Nephron (organoid): ENCODE results near the gene PRODH.

Experiments used
- H3K27ac Mint-ChIP-seq, 3 experiments: 2 replicates each; pipeline ENCODE4 v1.8.0; 2020; ENCODE audit warnings: mixed read lengths in 3 of 3, mild to moderate bottlenecking in 2 of 3, moderate library complexity in 1 of 3
- H3K27me3 Mint-ChIP-seq: 2 replicates; pipeline ENCODE4 v1.8.0; 2021; ENCODE audit warnings: low read depth, mild to moderate bottlenecking, moderate library complexity, mixed read lengths
- H3K36me3 Mint-ChIP-seq: 2 replicates; pipeline ENCODE4 v1.8.0; 2020; ENCODE audit warnings: low read depth, mixed read lengths
- H3K4me1 Mint-ChIP-seq: 2 replicates; pipeline ENCODE4 v1.8.0; 2020; ENCODE audit warnings: mixed read lengths
- H3K4me3 Mint-ChIP-seq, 3 experiments: 2 replicates each; pipeline ENCODE4 v1.8.0; 2020; ENCODE audit warnings: mild to moderate bottlenecking in 3 of 3, mixed read lengths in 3 of 3, moderate library complexity in 2 of 3
- H3K9me3 Mint-ChIP-seq: 2 replicates; pipeline ENCODE4 v1.8.0; 2020; ENCODE audit warnings: mixed read lengths
- CTCF ChIP-seq, 3 experiments: fragments of 200-600 bp; sonication (generic); IDR thresholded peaks; one replicate each; pipeline ENCODE4 v1.5.0; 2021; ENCODE audit warnings: antibody characterized with exemption in 3 of 3; ENCODE audit not compliant: unreplicated experiment in 3 of 3

The PRODH gene

GRCh38 chr22:18935889-18936529 is at the start of gene PRODH:
Gene PRODH (minus strand): TSS chr22:18936293. CDS start chr22:18936287, 6 bp downstream.
- TF ChIP-seq CTCF (IDR thresholded peaks at IDR 0.05; ENCODE audit: unreplicated experiment in 3 of 3): no peak
- Mint-ChIP-seq H3K4me3 (no peak within 1 kb of the TSS), H3K27me3 (no peaks in the 10 kb centered on the region), H3K4me1 (no peaks in the 10 kb centered on the region), H3K9me3 (no peaks in the 10 kb centered on the region), H3K27ac (no peak within 1 kb of the TSS), H3K36me3 (no peaks in the 10 kb centered on the region)

GRCh38 chr22:18985780-18986179 is 49.7 kb upstream of the PRODH start:
- no peaks in the 10 kb centered on the region for H3K4me1 Mint-ChIP-seq
- H3K9me3 Mint-ChIP-seq: peaks cover 6% of the 10 kb centered on the region
- no peak overlapping the region for H3K4me3 Mint-ChIP-seq
- no peaks in the 10 kb centered on the region for H3K27me3 Mint-ChIP-seq
- H3K27ac Mint-ChIP-seq: no peak overlapping the region
- TF ChIP-seq CTCF (IDR thresholded peaks at IDR 0.05; ENCODE audit: unreplicated experiment in 3 of 3): no peak
- H3K36me3 Mint-ChIP-seq: no peaks in the 10 kb centered on the region

- TF ChIP-seq CTCF (IDR thresholded peaks at IDR 0.05; ENCODE audit: unreplicated experiment in 3 of 3): no peak
- Mint-ChIP-seq H3K4me3 (no peak overlapping the region), H3K36me3 (peaks cover 2% of the 10 kb centered on the region), H3K27me3 (no peaks in the 10 kb centered on the region), H3K4me1 (no peaks in the 10 kb centered on the region), H3K9me3 (peaks cover 12% of the 10 kb centered on the region), H3K27ac (no peak overlapping the region)
Measured at GRCh38 chr22:18984564-18984963, 48.5 kb upstream of the PRODH start.

GRCh38 chr22:18983120-18983651 is 47.1 kb upstream of the PRODH start:
- TF ChIP-seq CTCF (IDR thresholded peaks at IDR 0.05; ENCODE audit: unreplicated experiment in 3 of 3): no peak
- Mint-ChIP-seq H3K4me1 (no peaks in the 10 kb centered on the region), H3K9me3 (peaks cover 15% of the 10 kb centered on the region), H3K27me3 (no peaks in the 10 kb centered on the region), H3K4me3 (no peak overlapping the region), H3K27ac (no peak overlapping the region), H3K36me3 (peaks cover 4% of the 10 kb centered on the region)

GRCh38 chr22:18980829-18981228 is 44.7 kb upstream of the PRODH start:
- Mint-ChIP-seq H3K9me3 (peaks cover 17% of the 10 kb centered on the region), H3K4me3 (no peak overlapping the region), H3K4me1 (no peaks in the 10 kb centered on the region), H3K36me3 (peaks cover 4% of the 10 kb centered on the region), H3K27me3 (no peaks in the 10 kb centered on the region), H3K27ac (no peak overlapping the region)
- TF ChIP-seq CTCF (IDR thresholded peaks at IDR 0.05; ENCODE audit: unreplicated experiment in 3 of 3): no peak

GRCh38 chr22:18979957-18980356 is 43.9 kb upstream of the PRODH start:
- Mint-ChIP-seq H3K9me3 (peaks cover 17% of the 10 kb centered on the region), H3K36me3 (peaks cover 4% of the 10 kb centered on the region), H3K4me1 (no peaks in the 10 kb centered on the region), H3K4me3 (no peak overlapping the region), H3K27me3 (no peaks in the 10 kb centered on the region), H3K27ac (no peak overlapping the region)
- no peak for TF ChIP-seq CTCF (IDR thresholded peaks at IDR 0.05; ENCODE audit: unreplicated experiment in 3 of 3)
